Measurements from ENCODE around the gene MRC2. TPM values are rescaled to one million over a fixed set of nuclear protein-coding genes. Genes with fewer than 3 reads are reported as not detected.
"Not testable (repeated sequence)": the region's sequence is repeated elsewhere in the genome, so short reads cannot be mapped to it uniquely, and the experiment has no call there.

The MRC2 gene
- total RNA-seq, 1 donor from 2014 or later: 45.9 TPM

DNA sequence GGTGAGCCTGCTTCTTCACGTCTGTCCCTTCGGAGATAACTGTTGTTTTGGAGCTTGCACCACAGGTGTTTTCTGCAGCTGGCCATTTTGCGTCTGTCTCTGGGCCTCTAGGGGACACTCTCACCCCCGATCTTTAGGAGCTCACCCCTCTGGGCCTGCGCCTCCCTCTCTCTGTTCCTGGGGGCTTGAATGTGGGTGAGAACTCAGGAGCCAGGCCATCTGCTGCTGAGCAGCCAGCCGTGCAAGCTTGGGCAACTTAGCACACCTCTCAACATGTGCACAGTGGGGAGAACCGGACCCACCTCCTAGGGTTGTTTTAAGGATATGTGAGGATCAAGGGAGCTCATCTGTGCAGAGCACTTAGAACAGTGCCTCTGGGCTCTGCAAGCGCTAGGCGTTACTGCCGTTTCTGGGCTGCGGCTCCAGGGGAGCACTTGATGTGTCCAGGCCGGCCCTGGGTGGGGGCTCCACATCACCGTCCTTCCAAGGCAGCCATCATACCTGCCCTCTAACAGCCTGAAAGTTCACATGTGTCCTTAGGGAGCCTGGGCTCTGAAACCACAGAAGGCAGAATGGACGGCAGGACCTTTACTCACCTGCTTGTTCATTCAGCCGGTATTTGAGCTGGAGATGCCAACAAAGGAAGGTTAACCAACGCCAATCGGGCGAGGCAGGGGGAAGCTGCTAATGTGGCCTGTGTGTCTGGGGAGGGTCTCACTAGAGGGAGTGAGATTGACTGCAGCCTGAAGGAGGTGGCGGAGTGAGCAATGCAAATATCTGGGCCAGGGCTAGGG is 66.3 kb downstream of the MRC2 start:
- H3K36me3 ChIP-seq (ENCODE audit: control insufficient read depth, insufficient read depth, low read length): peaks cover 2% of the 10 kb centered on the region
- no peak for DNase-seq (ENCODE audit: low read depth)
- no peak for TF ChIP-seq CTCF (IDR thresholded peaks at IDR 0.05; ENCODE audit: insufficient read depth, low read length, poor library complexity, severe bottlenecking)
- no peak overlapping the region for H3K4me3 ChIP-seq (ENCODE audit: low read depth, low read length)
- no peaks in the 10 kb centered on the region for H3K27me3 ChIP-seq (ENCODE audit: control insufficient read depth, insufficient read depth, low read length)

DNA sequence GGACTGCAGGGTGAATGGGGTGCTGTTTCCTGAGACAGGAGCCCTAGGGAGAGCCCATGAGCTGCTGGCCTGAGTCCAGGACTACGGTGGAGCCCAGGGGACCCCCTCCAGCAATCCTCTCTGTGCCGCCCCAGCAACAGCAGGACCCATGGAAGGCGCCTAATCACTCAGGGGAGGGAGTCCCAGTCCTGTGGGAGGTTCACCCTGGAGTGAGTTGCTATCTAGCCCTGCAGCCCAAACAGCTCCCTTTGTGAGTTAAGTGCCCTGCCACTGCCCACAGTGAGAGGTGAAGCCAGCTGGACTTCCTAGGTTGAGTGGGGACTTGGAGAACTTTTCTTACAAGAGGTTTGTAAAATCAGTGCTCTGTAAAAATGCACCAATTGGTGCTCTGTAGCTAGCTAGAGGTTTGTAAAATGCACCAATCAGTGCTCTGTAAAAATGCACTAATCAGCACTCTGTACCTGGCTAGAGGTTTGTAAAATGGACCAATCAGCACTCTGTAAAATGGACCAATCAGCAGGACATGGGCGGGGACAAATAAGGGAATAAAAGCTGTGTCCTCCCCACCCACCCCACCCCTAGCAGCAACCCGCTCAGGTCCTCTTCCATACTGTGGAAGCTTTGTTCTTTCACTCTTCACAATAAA is 67.7 kb downstream of the MRC2 start:
- DNase-seq (ENCODE audit: low read depth); H3K36me3 ChIP-seq (ENCODE audit: control insufficient read depth, insufficient read depth, low read length); H3K4me3 ChIP-seq (ENCODE audit: low read depth, low read length); H3K27me3 ChIP-seq (ENCODE audit: control insufficient read depth, insufficient read depth, low read length): not testable (repeated sequence)

GRCh38 chr17:62696256-62696655 is 68.8 kb downstream of the MRC2 start:
- no peak for TF ChIP-seq CTCF (IDR thresholded peaks at IDR 0.05; ENCODE audit: insufficient read depth, low read length, poor library complexity, severe bottlenecking)
- no peak overlapping the region for H3K4me3 ChIP-seq (ENCODE audit: low read depth, low read length)
- no peaks in the 10 kb centered on the region for H3K36me3 ChIP-seq (ENCODE audit: control insufficient read depth, insufficient read depth, low read length)
- H3K27me3 ChIP-seq (ENCODE audit: control insufficient read depth, insufficient read depth, low read length): no peaks in the 10 kb centered on the region
- DNase-seq (ENCODE audit: low read depth): no peak

GRCh38 chr17:62696726-62697490 is 69.4 kb downstream of the MRC2 start:
- Histone ChIP-seq H3K27me3 (ENCODE audit: control insufficient read depth, insufficient read depth, low read length) (no peaks in the 10 kb centered on the region), H3K36me3 (ENCODE audit: control insufficient read depth, insufficient read depth, low read length) (no peaks in the 10 kb centered on the region), H3K4me3 (ENCODE audit: low read depth, low read length) (no peak overlapping the region)
- TF ChIP-seq CTCF (IDR thresholded peaks at IDR 0.05; ENCODE audit: insufficient read depth, low read length, poor library complexity, severe bottlenecking): no peak
- no peak for DNase-seq (ENCODE audit: low read depth)

DNA sequence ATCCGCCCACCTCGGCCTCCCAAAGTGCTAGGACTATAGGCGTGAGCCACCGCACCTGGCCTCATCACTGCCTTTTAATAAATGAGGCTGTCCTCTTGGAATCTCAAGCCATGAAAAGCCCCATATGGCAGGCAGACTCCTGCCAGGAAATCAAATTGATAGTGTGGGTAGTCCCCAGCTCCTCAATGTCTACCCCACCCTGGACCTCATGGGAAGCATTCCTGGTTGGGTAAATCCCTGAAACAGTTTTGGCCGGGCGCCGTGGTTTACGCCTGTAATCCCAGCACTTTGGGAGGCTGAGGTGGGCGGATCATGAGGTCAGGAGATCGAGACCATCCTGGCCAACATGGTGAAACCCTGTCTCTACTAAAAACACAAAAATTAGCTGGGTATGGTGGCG is 71.0 kb downstream of the MRC2 start:
- H3K36me3 ChIP-seq (ENCODE audit: control insufficient read depth, insufficient read depth, low read length); H3K27me3 ChIP-seq (ENCODE audit: control insufficient read depth, insufficient read depth, low read length); H3K4me3 ChIP-seq (ENCODE audit: low read depth, low read length); DNase-seq (ENCODE audit: low read depth): not testable (repeated sequence)

GRCh38 chr17:62700964-62701705 is 73.7 kb downstream of the MRC2 start:
- Histone ChIP-seq H3K27me3 (ENCODE audit: control insufficient read depth, insufficient read depth, low read length) (no peaks in the 10 kb centered on the region), H3K36me3 (ENCODE audit: control insufficient read depth, insufficient read depth, low read length) (no peaks in the 10 kb centered on the region), H3K4me3 (ENCODE audit: low read depth, low read length) (no peak overlapping the region)
- DNase-seq (ENCODE audit: low read depth): no peak
- no peak for TF ChIP-seq CTCF (IDR thresholded peaks at IDR 0.05; ENCODE audit: insufficient read depth, low read length, poor library complexity, severe bottlenecking)

All from kidney epithelial cell (primary cell).